Measurements from ENCODE around the gene MXD1.

The MXD1 gene

GRCh38 chr2:69952336-69953115, 37.6 kb downstream of the MXD1 start:
- DNase-seq (ENCODE audit: low read depth), result no peak

DNA sequence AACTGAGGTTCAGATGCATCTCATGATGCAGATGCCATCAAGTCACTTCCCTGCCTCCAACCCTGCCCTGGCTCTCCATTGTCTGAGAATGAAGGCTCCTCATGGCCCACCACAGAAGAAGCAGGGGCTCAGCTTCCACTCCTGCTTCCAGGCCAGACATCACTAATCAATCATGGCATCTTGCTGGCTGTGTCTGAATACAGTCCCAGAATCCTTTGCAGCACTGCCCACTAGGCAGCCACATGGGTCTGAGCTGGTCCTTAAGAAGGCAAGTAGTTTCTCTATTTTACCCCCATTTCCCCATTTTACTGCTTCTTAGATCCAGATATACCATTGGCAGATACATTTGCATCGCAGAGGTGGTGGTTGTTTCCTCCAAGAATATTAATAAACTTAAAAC, 39.2 kb downstream of the MXD1 start:
- no peak for DNase-seq (ENCODE audit: low read depth)

GRCh38 chr2:69955029-69955428, 40.1 kb downstream of the MXD1 start:
- no peak for DNase-seq (ENCODE audit: low read depth)

DNA sequence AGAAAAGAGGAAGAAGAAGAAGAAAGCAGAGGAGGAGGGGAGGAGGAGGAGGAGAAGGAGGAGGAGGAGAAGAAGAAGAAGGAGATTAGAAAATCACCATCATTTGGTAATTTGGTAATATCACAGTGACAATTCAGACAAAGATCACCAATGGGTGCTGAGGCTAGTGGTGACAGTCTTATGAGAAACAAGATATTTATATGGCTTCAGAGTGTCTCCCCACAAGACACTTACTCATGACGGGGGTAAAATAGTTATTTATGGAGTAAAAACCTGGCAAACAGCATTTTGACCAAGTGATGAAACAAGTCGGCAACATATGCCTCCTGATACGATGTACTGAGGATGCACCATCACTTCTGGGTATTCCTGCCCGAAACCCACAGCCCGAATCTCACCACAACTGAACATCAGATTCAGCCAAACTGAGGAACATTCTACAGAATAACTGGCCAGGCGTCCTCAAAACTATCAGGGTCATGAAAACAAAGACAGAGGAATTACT, 41.6 kb downstream of the MXD1 start:
- DNase-seq (ENCODE audit: low read depth), result no peak

GRCh38 chr2:69957965-69958364, 43.1 kb downstream of the MXD1 start:
- DNase-seq (ENCODE audit: low read depth), result no peak

DNA sequence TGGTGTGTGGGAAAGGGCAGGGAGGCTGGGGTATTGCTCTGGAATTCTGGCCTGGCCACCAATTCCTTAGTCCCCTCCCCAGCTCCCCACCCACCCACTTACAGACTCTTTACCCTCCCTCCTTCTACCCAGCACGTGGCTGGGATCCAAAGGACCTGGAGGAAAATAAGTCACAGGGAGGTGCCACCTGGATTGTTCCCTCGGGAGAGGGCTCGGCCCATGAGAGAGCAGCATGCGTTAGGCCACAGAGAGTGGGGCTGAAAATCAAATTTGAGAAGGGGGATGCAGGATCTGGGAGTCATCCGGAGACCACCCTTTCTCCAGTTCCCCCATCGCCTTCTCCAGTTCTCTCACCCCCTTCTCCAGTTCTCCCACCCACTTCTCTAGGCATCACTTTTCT, 43.6 kb downstream of the MXD1 start:
- DNase-seq (ENCODE audit: low read depth), result no peak

- DNase-seq (ENCODE audit: low read depth), result no peak
Measured at GRCh38 chr2:69959425-69959824, 44.5 kb downstream of the MXD1 start.

DNA sequence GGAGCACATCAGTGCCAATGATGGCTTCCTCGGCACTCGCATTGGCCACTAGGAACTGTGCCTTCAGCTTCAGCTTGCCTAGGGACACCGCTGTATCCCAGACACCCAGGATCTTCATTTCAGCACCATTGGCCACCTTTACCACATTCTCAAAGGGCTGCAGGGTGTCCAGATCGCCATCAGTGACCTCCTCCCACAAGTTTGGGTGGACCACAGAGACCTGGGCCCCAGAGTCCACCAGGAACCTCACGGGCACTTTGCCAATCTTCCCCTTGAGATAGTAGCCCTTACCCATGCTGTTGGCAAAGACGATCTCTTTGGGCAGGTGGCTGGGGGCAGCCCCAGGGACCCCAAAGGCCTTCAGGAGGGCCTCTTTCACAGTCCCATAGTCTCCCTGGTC, 45.9 kb downstream of the MXD1 start:
- DNase-seq (ENCODE audit: low read depth), result no peak

DNA sequence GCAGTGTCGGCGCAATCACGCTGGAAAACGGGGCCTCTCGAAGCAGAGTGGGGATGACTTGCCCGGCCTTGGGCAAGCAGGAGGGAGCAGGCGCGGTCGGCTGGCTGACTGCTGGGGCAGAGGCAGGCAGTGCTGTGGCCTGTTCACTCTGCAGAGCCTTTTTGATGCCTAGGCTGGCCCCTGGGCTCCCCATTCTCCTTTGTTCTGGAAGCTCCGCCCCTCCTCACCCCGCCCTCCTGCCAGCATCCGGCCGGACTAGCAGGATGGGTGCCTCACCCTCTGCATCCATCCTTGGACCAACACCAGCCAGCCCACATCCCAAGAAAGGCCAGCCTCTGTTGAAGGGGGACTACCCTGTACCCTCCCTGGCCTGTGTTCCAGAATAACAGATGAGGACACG, 46.6 kb downstream of the MXD1 start, which contains the start of gene ASPRV1:
TSS of gene ASPRV1 (minus strand) at position 136 of the 400 bp plus-strand sequence. CDS start 195 bp downstream, outside the sequence.
- DNase-seq (ENCODE audit: low read depth), result no peak

- DNase-seq (ENCODE audit: low read depth), result no peak
Measured at GRCh38 chr2:69962986-69963730, 48.2 kb downstream of the MXD1 start.

DNA sequence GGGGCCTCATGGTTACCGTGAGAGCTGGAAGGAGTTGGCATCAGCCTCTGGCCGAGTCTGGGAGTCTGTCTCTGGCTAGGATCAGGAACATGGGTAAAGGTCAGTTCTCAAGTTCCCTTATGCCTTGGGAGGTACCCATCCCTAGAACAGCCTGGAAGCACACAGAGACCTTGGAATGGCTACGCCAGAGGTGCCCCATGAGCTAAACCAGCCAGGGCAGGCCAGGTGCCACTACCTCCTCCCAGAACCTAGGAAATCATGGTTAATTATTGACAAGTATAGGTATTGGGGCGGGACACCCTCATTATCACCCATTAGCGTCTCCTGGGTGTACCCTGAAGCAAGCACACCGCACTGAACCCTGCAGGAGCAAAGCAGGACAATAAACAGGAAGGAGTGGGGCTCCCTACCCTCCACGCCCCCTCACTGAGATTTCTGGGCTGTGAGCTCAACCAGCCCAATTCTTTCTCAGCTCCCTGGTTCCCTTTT, 49.5 kb downstream of the MXD1 start:
- DNase-seq (ENCODE audit: low read depth), result no peak

DNA sequence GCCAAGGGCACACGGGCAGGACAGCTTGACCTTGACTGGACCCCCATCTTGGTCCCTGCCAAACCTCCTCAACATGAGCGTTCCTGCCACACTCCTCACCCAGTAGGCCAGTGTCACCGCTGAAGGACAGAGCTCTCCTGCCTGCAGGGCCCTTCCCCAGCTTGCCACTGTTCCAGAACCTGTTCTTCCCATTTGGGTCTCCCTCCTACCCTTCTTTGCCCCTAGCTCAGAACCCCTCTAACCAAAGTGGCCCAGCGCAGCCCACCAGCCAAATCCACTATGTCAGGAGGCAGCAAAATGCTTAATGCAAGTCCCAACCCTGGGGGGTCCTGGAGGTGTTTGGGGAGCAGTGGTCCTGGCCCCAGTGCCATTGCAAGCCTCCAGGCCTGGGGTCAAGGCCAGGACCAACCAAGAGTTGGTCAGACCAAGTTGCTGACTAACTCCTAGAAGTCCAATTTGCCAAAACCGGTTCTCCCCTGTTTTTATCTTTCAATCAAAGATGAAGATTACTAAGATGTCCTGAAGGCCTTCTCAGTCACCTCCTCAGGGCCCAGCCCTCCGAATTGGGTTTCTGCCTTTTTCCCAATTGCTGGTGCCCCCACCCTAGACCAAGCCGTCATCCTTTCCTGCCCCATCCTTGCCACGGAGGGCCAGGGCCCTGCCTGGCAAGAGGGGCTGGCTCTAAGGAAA, 51.0 kb downstream of the MXD1 start:
- DNase-seq (ENCODE audit: low read depth), result no peak

DNA sequence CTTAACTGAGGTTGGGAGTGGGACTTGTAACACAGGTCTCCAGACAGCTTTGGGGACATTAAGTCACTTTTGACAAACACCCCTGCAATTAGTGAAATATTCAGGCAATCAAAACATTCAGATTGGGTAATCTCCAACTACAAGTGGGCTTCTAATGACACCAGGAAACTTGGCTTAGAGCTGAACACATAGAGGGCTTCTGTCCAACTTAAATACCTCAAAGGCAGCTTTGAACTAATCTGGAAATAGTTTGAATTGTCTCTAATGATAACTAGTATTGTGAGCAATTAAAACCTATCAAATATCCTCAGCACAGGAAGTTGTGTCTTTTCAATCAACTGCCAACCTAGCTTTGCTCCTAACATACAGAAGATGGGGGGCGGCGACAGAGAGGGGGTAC, 51.6 kb downstream of the MXD1 start:
- no peak for DNase-seq (ENCODE audit: low read depth)

DNA sequence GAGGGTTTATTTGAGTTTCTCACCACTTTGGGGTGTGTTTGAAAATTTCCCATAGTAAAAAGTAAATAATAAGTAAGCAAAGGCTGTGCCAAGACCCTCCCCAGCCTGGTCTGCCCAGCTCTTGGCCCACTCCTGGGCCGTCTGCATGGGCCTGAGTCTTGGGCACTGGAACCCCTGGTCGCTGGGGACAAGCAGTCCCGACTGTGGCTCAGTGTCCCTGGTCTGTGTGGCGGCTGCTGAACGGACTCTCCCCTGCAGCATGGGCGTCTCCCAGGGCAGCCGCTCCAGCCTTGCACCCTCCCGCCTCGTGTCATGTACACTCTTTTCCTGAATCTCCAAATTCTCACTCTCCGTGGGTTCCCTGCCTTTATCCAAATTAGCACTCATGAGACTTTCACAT, 53.7 kb downstream of the MXD1 start:
- no peak for DNase-seq (ENCODE audit: low read depth)

GRCh38 chr2:69969126-69969983, 54.4 kb downstream of the MXD1 start:
- DNase-seq (ENCODE audit: low read depth), result no peak

GRCh38 chr2:69969991-69970390, 55.1 kb downstream of the MXD1 start:
- no peak for DNase-seq (ENCODE audit: low read depth)

GRCh38 chr2:69972822-69973221, 57.9 kb downstream of the MXD1 start:
- no peak for DNase-seq (ENCODE audit: low read depth)

DNA sequence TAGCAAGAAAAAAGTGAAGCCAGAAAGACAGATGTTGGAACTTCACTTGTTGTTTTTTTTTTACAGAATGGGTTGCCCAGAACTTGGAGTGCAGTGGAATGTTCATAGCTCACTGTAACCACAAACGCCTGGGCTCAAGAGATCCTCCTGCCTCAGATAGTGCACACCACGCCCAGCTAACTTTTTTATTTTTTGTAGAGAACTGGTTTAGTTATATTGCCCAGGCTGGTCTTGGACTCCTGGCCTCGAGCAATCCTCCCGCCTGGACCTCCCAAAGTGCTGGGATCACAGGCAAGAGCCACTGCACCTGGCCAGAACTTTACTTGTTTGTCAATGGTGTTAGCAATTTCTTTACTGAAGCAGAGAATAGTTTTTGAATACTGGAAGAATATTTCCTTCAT, 58.4 kb downstream of the MXD1 start:
- no peak for DNase-seq (ENCODE audit: low read depth)

DNA sequence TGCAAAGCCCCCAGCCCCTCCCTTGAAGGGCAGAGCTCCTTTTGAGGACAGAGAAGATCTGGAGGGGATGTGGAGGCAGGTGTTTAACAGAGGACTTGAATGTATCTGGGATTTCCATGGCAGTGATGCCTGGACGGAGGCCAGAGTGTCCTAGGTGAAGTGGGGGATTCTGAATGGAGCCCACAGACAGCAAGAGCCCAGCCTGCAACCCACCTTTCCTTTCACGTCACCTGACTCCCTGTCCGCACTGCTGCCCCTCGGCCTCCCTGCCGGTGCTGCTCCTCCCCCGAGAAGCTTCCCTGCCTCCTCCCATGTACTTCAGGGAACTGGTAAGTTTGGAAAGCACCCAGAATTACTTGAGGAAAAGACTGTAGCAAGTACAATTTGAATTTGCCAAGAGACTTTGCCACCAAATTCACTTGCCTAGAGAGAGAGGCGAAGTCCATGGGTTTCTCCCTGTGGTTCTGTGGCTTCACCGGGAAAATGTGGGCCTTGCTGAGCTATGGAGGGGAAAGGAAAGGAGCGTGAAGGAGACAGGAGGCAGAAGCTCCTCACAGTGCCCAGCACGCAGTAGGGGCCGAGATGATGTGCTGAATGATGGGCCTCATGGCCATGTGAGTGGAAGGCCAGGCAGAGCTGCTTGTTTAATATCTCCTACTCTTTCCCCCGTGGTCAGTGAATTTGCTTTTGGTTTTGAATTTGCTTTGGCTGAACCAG, 60.4 kb downstream of the MXD1 start:
- DNase-seq (ENCODE audit: low read depth), result no peak

- no peak for DNase-seq (ENCODE audit: low read depth)
Measured at GRCh38 chr2:69975853-69976462, 61.0 kb downstream of the MXD1 start.

Measured in stimulated activated CD8-positive, alpha-beta memory T cell treated with anti-CD3 and anti-CD28 coated beads, Interleukin-12 subunit alpha, Interleukin-12 subunit beta, amount 100 ng/mL, for 4 hours (primary cell).